HepG2 (cell line): ENCODE measurements around the gene CFD. TPM values are rescaled to one million over a fixed set of nuclear protein-coding genes. Genes with fewer than 3 reads are reported as not detected.

Source experiments
- ASH2L ChIP-seq: fragments of 300-600, 200-600 bp; sonication (generic); IDR thresholded peaks from 2 replicates; pipeline ENCODE4 v1.7.0; 2017; ENCODE audit warnings: low read depth, mild to moderate bottlenecking, moderate library complexity, mixed read lengths, low read length; ENCODE audit not compliant: insufficient read length
- CHD4 ChIP-seq: fragments of 200-600 bp; sonication (generic); IDR thresholded peaks from 2 replicates; pipeline ENCODE4 v1.7.0; 2017; ENCODE audit warnings: mild to moderate bottlenecking, low read length, borderline replicate concordance
- EEA1 ChIP-seq: sonication (generic); formaldehyde crosslinking; IDR thresholded peaks from 2 replicates; pipeline ENCODE4 v1.5.1; 2020; ENCODE audit warnings: mild to moderate bottlenecking, missing genetic modification reagents, borderline replicate concordance
- HDAC2 ChIP-seq: sonication (generic); formaldehyde crosslinking; IDR thresholded peaks from 2 replicates; pipeline ENCODE4 v1.4.0; 2020; ENCODE audit warnings: missing genetic modification reagents
- HNRNPL ChIP-seq: fragments of 200-400 bp; formaldehyde crosslinking; IDR thresholded peaks from 2 replicates; pipeline ENCODE4 v1.6.1; 2017; ENCODE audit warnings: mild to moderate bottlenecking, low read depth, low read length
- HOXA3 ChIP-seq: sonication (generic); formaldehyde crosslinking; IDR thresholded peaks from 2 replicates; pipeline ENCODE4 v1.5.0; 2020; ENCODE audit warnings: missing genetic modification reagents
- ISX ChIP-seq: sonication (generic); formaldehyde crosslinking; conservative IDR thresholded peaks from 2 replicates; pipeline ENCODE4 v1.5.0; 2020; ENCODE audit warnings: missing genetic modification reagents
- JARID2 ChIP-seq: sonication (generic); formaldehyde crosslinking; IDR thresholded peaks from 2 replicates; pipeline ENCODE4 v1.8.1; 2023; ENCODE audit warnings: missing genetic modification reagents, inconsistent platforms; ENCODE audit not compliant: insufficient replicate concordance
- KAT7 ChIP-seq: IDR thresholded peaks from 2 replicates; pipeline ENCODE4 v1.6.1; 2018; ENCODE audit warnings: borderline replicate concordance, missing compliant biosample characterization
- KMT2A ChIP-seq: sonication (generic); formaldehyde crosslinking; IDR thresholded peaks from 2 replicates; pipeline ENCODE4 v1.4.0; 2020; ENCODE audit warnings: missing genetic modification reagents
- MATR3 ChIP-seq: sonication (generic); formaldehyde crosslinking; IDR thresholded peaks from 2 replicates; pipeline ENCODE4 v1.4.0; 2020; ENCODE audit warnings: missing genetic modification reagents
- MIER3 ChIP-seq: IDR thresholded peaks from 2 replicates; pipeline ENCODE4 v1.6.1; 2016; ENCODE audit warnings: missing compliant biosample characterization, borderline replicate concordance
- MXD4 ChIP-seq: IDR thresholded peaks from 2 replicates; pipeline ENCODE4 v1.6.1; 2016; ENCODE audit warnings: mild to moderate bottlenecking, missing biosample characterization, missing genetic modification reagents
- SMAD9 ChIP-seq: sonication (generic); formaldehyde crosslinking; IDR thresholded peaks from 2 replicates; pipeline ENCODE4 v1.5.1; 2020; ENCODE audit warnings: mild to moderate bottlenecking, missing genetic modification reagents
- ZNF235 ChIP-seq: sonication (generic); formaldehyde crosslinking; IDR thresholded peaks from 2 replicates; pipeline ENCODE4 v1.8.1; 2023; ENCODE audit warnings: mild to moderate bottlenecking, missing genetic modification reagents, borderline replicate concordance
- ZNF354B ChIP-seq: sonication (generic); formaldehyde crosslinking; IDR thresholded peaks from 2 replicates; pipeline ENCODE4 v1.8.0; 2022; ENCODE audit warnings: mild to moderate bottlenecking, missing genetic modification reagents
- ZNF781 ChIP-seq: sonication (generic); formaldehyde crosslinking; IDR thresholded peaks from 2 replicates; pipeline ENCODE4 v1.5.1; 2020; ENCODE audit warnings: borderline replicate concordance, mild to moderate bottlenecking, missing genetic modification reagents; ENCODE audit errors: not compliant biosample characterization
- polyA plus RNA-seq, 8 experiments: library from polyadenylated mRNA; depleted of rRNA in 3 of 8; stranded (reverse) in 7 of 8; unstranded in 1 of 8; fragments of >200 nt; fragmentation: Illumina TruSeq in 4 of 8; extraction: Trizol in 4 of 8; gene quantifications; 2 replicates each; pipeline versions ENCODE4 v1.2.1 to v1.2.3, GENCODE V29; 2011 to 2016; ENCODE audit warnings: low read depth in 4 of 8, missing spikeins in 1 of 8, mixed read lengths in 1 of 8; ENCODE audit not compliant: insufficient read depth in 1 of 8
- total RNA-seq, 5 experiments: library from RNA; depleted of rRNA; stranded (reverse); fragments of >200 nt; fragmentation: Illumina TruSeq; extraction: Trizol; gene quantifications; 2 replicates each; pipeline ENCODE4 v1.2.3, GENCODE V29; 2016; ENCODE audit warnings: low read depth in 1 of 5
- TF ChIP-seq, protein P1 (sequence below): sonication (generic); formaldehyde crosslinking; IDR thresholded peaks from 2 replicates; pipeline ENCODE4 v1.5.1; 2020; ENCODE audit warnings: missing genetic modification reagents, mild to moderate bottlenecking, borderline replicate concordance
- TF ChIP-seq, protein P2 (sequence below): sonication (generic); formaldehyde crosslinking; IDR thresholded peaks from 2 replicates; pipeline ENCODE4 v1.4.0; 2020; ENCODE audit warnings: missing genetic modification reagents
- TF ChIP-seq, protein P3 (sequence below): sonication (generic); formaldehyde crosslinking; IDR thresholded peaks from 2 replicates; pipeline ENCODE4 v1.8.0; 2022; ENCODE audit warnings: low read depth, missing genetic modification reagents
- TF ChIP-seq, protein P4 (sequence below): sonication (generic); formaldehyde crosslinking; IDR thresholded peaks from 2 replicates; pipeline ENCODE4 v1.5.0; 2020; ENCODE audit warnings: mild to moderate bottlenecking, missing genetic modification reagents, moderate library complexity
- TF ChIP-seq, protein P5 (sequence below): sonication (generic); formaldehyde crosslinking; conservative IDR thresholded peaks from 2 replicates; pipeline ENCODE4 v1.4.0; 2020; ENCODE audit warnings: missing genetic modification reagents

Gene CFD
- total and polyA plus RNA-seq, 2 of the 13 experiments (the other 11 are each of a cell fraction or from before 2014, with no cell fraction given): 2.3 to 4.6 TPM

DNA sequence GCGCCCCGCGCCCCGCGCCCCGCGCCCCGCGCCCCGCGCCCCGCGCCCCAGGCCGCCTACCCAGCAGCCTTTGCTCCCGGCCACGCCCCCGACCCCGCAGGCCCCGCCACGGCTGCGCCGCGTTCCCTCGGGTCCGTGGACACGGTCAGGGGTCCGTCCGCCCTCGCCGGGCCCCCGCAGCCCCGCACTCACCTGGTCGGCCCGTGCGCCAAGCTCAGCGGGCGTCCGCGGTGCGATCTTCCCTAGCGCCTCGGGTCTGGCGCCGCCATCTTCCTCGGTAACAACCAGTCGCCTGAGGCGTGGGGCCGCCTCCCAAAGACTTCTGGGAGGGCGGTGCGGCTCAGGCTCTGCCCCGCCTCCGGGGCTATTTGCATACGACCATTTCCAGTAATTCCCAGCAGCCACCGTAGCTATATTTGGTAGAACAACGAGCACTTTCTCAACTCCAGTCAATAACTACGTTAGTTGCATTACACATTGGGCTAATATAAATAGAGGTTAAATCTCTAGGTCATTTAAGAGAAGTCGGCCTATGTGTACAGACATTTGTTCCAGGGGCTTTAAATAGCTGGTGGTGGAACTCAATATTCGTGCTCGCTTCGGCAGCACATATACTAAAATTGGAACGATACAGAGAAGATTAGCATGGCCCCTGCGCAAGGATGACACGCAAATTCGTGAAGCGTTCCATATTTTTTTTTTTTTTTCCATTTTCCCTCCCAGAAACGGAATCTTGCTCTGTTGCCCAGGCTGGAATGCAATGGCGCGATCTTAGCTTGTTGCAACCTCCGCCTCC is 33.6 kb downstream of the CFD start, which contains the start of the genes MED16 and RNU6-9 (continued):
- TF ChIP-seq, protein P1, sequence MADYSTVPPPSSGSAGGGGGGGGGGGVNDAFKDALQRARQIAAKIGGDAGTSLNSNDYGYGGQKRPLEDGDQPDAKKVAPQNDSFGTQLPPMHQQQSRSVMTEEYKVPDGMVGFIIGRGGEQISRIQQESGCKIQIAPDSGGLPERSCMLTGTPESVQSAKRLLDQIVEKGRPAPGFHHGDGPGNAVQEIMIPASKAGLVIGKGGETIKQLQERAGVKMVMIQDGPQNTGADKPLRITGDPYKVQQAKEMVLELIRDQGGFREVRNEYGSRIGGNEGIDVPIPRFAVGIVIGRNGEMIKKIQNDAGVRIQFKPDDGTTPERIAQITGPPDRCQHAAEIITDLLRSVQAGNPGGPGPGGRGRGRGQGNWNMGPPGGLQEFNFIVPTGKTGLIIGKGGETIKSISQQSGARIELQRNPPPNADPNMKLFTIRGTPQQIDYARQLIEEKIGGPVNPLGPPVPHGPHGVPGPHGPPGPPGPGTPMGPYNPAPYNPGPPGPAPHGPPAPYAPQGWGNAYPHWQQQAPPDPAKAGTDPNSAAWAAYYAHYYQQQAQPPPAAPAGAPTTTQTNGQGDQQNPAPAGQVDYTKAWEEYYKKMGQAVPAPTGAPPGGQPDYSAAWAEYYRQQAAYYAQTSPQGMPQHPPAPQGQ (CRISPR knock-in tag): no peak
- TF ChIP-seq KMT2A (CRISPR knock-in tag) (peak; percentile 16; the same call in 1 of the 2 replicates), HOXA3 (CRISPR knock-in tag) (peak; percentile 73), SMAD9 (no peak), ZNF354B (CRISPR knock-in tag) (peak; percentile 81; the same call in 1 of the 2 replicates), ISX (no peak), ZNF235 (0 out of 2 replicates have a peak, but pooled peaks have one; percentile 57), HDAC2 (CRISPR knock-in tag) (peak; percentile 40; the same call in 1 of the 2 replicates), MIER3 (CRISPR knock-in tag) (no peak), KAT7 (CRISPR knock-in tag) (no peak), MATR3 (CRISPR knock-in tag) (no peak), ASH2L (peak; percentile 82), HNRNPL (no peak), EEA1 (CRISPR knock-in tag) (no peak), ZNF781 (no peak), MXD4 (CRISPR knock-in tag) (no peak), JARID2 (CRISPR knock-in tag) (no peak), CHD4 (no peak)
- TF ChIP-seq, protein P2, sequence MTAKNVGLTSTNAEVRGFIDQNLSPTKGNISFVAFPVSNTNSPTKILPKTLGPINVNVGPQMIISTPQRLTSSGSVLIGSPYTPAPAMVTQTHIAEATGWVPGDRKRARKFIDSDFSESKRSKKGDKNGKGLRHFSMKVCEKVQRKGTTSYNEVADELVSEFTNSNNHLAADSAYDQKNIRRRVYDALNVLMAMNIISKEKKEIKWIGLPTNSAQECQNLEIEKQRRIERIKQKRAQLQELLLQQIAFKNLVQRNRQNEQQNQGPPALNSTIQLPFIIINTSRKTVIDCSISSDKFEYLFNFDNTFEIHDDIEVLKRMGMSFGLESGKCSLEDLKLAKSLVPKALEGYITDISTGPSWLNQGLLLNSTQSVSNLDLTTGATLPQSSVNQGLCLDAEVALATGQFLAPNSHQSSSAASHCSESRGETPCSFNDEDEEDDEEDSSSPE (CRISPR knock-in tag): 0 out of 2 replicates have a peak, but pooled peaks have one; percentile 38
- TF ChIP-seq, protein P3, sequence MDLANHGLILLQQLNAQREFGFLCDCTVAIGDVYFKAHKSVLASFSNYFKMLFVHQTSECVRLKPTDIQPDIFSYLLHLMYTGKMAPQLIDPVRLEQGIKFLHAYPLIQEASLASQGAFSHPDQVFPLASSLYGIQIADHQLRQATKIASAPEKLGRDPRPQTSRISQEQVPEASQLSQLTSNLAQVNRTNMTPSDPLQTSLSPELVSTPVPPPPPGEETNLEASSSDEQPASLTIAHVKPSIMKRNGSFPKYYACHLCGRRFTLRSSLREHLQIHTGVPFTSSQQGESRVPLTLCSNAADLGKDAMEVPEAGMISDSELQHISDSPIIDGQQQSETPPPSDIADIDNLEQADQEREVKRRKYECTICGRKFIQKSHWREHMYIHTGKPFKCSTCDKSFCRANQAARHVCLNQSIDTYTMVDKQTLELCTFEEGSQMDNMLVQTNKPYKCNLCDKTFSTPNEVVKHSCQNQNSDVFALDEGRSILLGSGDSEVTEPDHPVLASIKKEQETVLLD (CRISPR knock-in tag): no peak; the same call in 1 of the 2 replicates
- TF ChIP-seq, protein P4, sequence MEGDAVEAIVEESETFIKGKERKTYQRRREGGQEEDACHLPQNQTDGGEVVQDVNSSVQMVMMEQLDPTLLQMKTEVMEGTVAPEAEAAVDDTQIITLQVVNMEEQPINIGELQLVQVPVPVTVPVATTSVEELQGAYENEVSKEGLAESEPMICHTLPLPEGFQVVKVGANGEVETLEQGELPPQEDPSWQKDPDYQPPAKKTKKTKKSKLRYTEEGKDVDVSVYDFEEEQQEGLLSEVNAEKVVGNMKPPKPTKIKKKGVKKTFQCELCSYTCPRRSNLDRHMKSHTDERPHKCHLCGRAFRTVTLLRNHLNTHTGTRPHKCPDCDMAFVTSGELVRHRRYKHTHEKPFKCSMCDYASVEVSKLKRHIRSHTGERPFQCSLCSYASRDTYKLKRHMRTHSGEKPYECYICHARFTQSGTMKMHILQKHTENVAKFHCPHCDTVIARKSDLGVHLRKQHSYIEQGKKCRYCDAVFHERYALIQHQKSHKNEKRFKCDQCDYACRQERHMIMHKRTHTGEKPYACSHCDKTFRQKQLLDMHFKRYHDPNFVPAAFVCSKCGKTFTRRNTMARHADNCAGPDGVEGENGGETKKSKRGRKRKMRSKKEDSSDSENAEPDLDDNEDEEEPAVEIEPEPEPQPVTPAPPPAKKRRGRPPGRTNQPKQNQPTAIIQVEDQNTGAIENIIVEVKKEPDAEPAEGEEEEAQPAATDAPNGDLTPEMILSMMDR (CRISPR knock-in tag): no peak
- TF ChIP-seq, protein P5, sequence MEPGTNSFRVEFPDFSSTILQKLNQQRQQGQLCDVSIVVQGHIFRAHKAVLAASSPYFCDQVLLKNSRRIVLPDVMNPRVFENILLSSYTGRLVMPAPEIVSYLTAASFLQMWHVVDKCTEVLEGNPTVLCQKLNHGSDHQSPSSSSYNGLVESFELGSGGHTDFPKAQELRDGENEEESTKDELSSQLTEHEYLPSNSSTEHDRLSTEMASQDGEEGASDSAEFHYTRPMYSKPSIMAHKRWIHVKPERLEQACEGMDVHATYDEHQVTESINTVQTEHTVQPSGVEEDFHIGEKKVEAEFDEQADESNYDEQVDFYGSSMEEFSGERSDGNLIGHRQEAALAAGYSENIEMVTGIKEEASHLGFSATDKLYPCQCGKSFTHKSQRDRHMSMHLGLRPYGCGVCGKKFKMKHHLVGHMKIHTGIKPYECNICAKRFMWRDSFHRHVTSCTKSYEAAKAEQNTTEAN: no peak; the same call in 1 of the 2 replicates
